IMR-90 (cell line): ENCODE measurements around the gene NCSTN. TPM values are rescaled to one million over a fixed set of nuclear protein-coding genes. Genes with fewer than 3 reads are reported as not detected.

Source experiments
- BHLHE40 ChIP-seq: fragments of 150-350 bp; IDR thresholded peaks from 2 replicates; pipeline ENCODE4 v1.6.1; 2016; ENCODE audit warnings: mild to moderate bottlenecking, low read depth, low read length
- MAZ ChIP-seq: IDR thresholded peaks from 2 replicates; pipeline ENCODE4 v1.6.1; 2012; ENCODE audit warnings: low read depth, mild to moderate bottlenecking, low read length, improper control_type of control experiment, moderate library complexity, borderline replicate concordance
- POLR2A ChIP-seq: IDR thresholded peaks from 2 replicates; pipeline ENCODE4 v1.6.1; 2012; ENCODE audit warnings: mild to moderate bottlenecking, low read depth, low read length
- polyA plus RNA-seq, 3 experiments: library from polyadenylated mRNA; depleted of rRNA; stranded (reverse); fragments of >200 nt; gene quantifications; 2 replicates each; pipeline ENCODE4 v1.2.3, GENCODE V29; 2012; ENCODE audit warnings: low replicate concordance in 1 of 3
- total RNA-seq: library from RNA; depleted of rRNA; stranded (reverse); fragments of >200 nt; gene quantifications from 2 replicates; pipeline ENCODE4 v1.2.3, GENCODE V29; 2012
- TF ChIP-seq, protein P1 (sequence below): fragments of 150-350 bp; IDR thresholded peaks from 2 replicates; pipeline ENCODE4 v1.6.1; 2016; ENCODE audit warnings: low read depth, mild to moderate bottlenecking, low read length, moderate library complexity, borderline replicate concordance

NCSTN gene
- total and polyA plus RNA-seq, 2 of the 4 experiments (the other 2 are of a cell fraction): 60.2 to 182 TPM

DNA sequence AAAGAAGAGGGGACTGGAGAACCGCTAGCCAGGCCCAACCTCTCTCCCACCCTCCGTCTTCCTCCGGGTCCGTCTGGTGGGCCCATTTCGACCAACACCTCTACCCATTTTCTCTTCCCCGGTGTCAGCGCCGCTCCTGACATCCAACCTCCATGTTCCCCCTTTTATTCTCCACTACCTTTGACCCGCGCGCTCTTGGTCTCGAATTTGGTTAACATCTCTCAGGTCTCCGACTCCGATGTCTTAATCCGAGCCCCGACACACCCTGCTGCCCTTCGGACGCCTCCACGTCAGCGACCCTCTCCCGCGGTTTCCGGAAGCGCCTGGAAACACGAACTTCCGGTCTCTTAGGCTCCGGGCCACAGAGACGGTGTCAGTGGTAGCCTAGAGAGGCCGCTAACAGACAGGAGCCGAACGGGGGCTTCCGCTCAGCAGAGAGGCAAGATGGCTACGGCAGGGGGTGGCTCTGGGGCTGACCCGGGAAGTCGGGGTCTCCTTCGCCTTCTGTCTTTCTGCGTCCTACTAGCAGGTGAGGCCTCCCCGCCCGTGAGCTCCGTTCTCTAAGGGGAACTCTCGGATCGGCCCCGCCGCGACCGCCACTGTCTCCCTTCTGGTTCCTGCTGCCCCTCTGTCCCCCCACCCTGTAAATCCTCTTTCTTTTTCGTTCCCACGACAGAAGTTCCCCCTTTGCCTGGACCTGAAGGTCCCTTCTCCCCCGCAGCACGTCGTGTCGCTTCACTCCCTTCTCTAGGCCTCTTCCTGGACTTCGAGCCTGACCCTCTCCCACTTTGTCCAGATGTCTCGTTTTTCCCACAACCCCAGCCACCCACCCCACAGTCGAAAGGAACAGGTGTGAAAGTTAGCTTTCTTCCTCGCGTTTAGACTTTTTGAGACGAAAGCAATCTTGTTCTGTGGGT lies at the start of gene NCSTN, which contains the start of gene COPA (continued):
- TF ChIP-seq MAZ (peak; percentile 91; the same call in 1 of the 2 replicates), BHLHE40 (no peak), POLR2A (peak; percentile 97)
- TF ChIP-seq, protein P1, sequence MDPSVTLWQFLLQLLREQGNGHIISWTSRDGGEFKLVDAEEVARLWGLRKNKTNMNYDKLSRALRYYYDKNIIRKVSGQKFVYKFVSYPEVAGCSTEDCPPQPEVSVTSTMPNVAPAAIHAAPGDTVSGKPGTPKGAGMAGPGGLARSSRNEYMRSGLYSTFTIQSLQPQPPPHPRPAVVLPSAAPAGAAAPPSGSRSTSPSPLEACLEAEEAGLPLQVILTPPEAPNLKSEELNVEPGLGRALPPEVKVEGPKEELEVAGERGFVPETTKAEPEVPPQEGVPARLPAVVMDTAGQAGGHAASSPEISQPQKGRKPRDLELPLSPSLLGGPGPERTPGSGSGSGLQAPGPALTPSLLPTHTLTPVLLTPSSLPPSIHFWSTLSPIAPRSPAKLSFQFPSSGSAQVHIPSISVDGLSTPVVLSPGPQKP: 0 out of 2 replicates have a peak, but pooled peaks have one; percentile 71
